ENCODE results near the gene FAM135A. TPM values are rescaled to one million over a fixed set of nuclear protein-coding genes. Genes with fewer than 3 reads are reported as not detected.

Gene FAM135A
- total and polyA plus RNA-seq, 9 of the 15 experiments (the other 6 are each of a cell fraction or from before 2014, with no cell fraction given): 7.4 to 32.9 (median 19.2) TPM

- 0 out of 2 replicates have a peak, but pooled peaks have one; percentile 22 for TF ChIP-seq ZNF512 (tag; IDR thresholded peaks at IDR 0.05)
- TF ChIP-seq GATAD2B (IDR thresholded peaks at IDR 0.05; ENCODE audit: borderline replicate concordance): peak; percentile 26; the same call in 1 of the 2 replicates
- peak; percentile 70 for TF ChIP-seq REST (IDR thresholded peaks at IDR 0.05; ENCODE audit: borderline replicate concordance)
- no peak for TF ChIP-seq REST (CRISPR knock-in tag; IDR thresholded peaks at IDR 0.05; ENCODE audit: low read depth)
These were observed 41.7 kb upstream of the FAM135A start (continued) for GRCh38 chr6:70371454-70372105.
